ENCODE data around the gene PHF21B.

DNA sequence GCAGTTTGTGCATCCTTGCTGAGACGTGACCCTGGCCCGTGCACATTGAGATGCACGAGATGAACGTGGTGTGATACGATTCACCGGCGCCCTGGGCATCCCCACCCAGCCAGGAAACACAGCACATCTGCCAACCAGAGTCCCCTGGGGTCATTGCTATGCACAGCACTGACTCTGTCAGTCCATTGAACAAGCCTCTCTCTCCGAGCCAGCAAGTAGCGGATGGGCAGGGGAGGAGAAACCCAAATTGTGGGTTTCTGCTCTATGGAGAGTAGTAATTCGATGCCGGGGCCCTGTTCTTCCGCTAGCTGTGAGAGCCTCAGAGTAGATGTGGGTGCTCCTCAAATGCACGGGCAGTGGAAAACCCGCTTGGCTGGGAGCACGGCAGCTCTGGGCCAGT, 172.3 kb downstream of the PHF21B start:
- TF ChIP-seq, protein P1, sequence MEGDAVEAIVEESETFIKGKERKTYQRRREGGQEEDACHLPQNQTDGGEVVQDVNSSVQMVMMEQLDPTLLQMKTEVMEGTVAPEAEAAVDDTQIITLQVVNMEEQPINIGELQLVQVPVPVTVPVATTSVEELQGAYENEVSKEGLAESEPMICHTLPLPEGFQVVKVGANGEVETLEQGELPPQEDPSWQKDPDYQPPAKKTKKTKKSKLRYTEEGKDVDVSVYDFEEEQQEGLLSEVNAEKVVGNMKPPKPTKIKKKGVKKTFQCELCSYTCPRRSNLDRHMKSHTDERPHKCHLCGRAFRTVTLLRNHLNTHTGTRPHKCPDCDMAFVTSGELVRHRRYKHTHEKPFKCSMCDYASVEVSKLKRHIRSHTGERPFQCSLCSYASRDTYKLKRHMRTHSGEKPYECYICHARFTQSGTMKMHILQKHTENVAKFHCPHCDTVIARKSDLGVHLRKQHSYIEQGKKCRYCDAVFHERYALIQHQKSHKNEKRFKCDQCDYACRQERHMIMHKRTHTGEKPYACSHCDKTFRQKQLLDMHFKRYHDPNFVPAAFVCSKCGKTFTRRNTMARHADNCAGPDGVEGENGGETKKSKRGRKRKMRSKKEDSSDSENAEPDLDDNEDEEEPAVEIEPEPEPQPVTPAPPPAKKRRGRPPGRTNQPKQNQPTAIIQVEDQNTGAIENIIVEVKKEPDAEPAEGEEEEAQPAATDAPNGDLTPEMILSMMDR (IDR thresholded peaks at IDR 0.05) = no peak
- no peak for TF ChIP-seq POLR2A (IDR thresholded peaks at IDR 0.05)
